K562 (cell line): ENCODE results near the gene KLHL13. TPM values are rescaled to one million over a fixed set of nuclear protein-coding genes. Genes with fewer than 3 reads are reported as not detected.

Experiments used
- ATAC-seq: fragments of 200-7000 bp; cut with Tn5 transposase; 3 replicates; pipeline ENCODE4 v1.9.1; 2020; ENCODE audit warnings: moderate library complexity
- BruUV-seq: library from RNA; stranded (reverse); fragments of 400-500 nt; replicated peaks from 2 replicates; lab custom pipeline; 2021; lab: Mats Ljungman, UMichigan
- CTCF ChIA-PET: fragments of 300-600 bp; formaldehyde crosslinking; extraction: SDS; loops from one replicate; lab custom pipeline; 2021; ENCODE audit warnings: low intra/inter-chr PET ratio; lab: Yijun Ruan, JAX
- POLR2A ChIA-PET: fragments of 300-600, 350-650 bp; sonication (Branson Sonifier 250); formaldehyde crosslinking; extraction: SDS; loops from one replicate; lab custom pipeline; 2021; ENCODE audit warnings: antibody characterized with exemption, inconsistent platforms; lab: Yijun Ruan, JAX
- DNase-seq, 4 experiments: peaks; one replicate each; pipeline versions ENCODE4 v3.0.0 to v3.0.0-alpha.2; 2011 to 2018; ENCODE audit warnings: low spot score in 3 of 4, mixed read lengths in 3 of 4; ENCODE audit errors: extremely low read depth in 1 of 4
- FAIRE-seq: peaks from 2 replicates; lab custom pipeline; 2011; peaks lifted over from hg19 to GRCh38; lab: Jason Lieb, UNC
- H2AFZ ChIP-seq: 2 replicates; pipeline ENCODE4 v1.6.0; 2011; ENCODE audit warnings: low read depth, low read length, control low read depth, inconsistent platforms
- H3K27ac ChIP-seq: fragments of 200-600 bp; 3 replicates; pipeline ENCODE4 v1.8.0; 2011; ENCODE audit warnings: low read depth, mild to moderate bottlenecking, control low read depth, inconsistent platforms, low read length, moderate library complexity, mixed read lengths; ENCODE audit errors: extremely low read depth
- H3K27me3 ChIP-seq, 2 experiments: fragments of 300-600 bp in 1 of 2; 2 replicates in 1 of 2; 3 replicates in 1 of 2; pipeline versions ENCODE4 v1.6.0 to v1.8.0; 2011; ENCODE audit warnings: inconsistent platforms in 2 of 2, low read length in 2 of 2, mild to moderate bottlenecking in 1 of 2, mixed read lengths in 1 of 2, moderate library complexity in 1 of 2; ENCODE audit not compliant: control insufficient read depth in 2 of 2, insufficient read depth in 2 of 2
- H3K36me3 ChIP-seq: fragments of 300-600 bp; 3 replicates; pipeline ENCODE4 v1.8.0; 2011; ENCODE audit warnings: mild to moderate bottlenecking, low read length, inconsistent platforms; ENCODE audit not compliant: control insufficient read depth, insufficient read depth
- H3K4me1 ChIP-seq, 2 experiments: fragments of 200-600 bp in 1 of 2; replicated peaks in 1 of 2; 2 replicates in 1 of 2; 3 replicates in 1 of 2; pipeline versions ENCODE4 v1.5.1 to v1.8.0; 2011; ENCODE audit warnings: inconsistent platforms in 2 of 2, low read length in 2 of 2, mild to moderate bottlenecking in 1 of 2, mixed read lengths in 1 of 2, moderate library complexity in 1 of 2; ENCODE audit not compliant: control insufficient read depth in 2 of 2, insufficient read depth in 2 of 2
- H3K4me2 ChIP-seq: 2 replicates; pipeline ENCODE4 v1.6.1; 2011; ENCODE audit warnings: low read length, control low read depth, inconsistent platforms, mixed read lengths; ENCODE audit not compliant: insufficient read depth
- H3K4me3 ChIP-seq: fragments of 200-600 bp; sonication (generic), shearing (Covaris generic); 2 replicates; pipeline ENCODE4 v1.5.1; 2016; ENCODE audit warnings: control low read depth, inconsistent platforms
- H3K79me2 ChIP-seq: fragments of 200-600 bp; 3 replicates; pipeline ENCODE4 v1.8.0; 2011; ENCODE audit warnings: low read length, inconsistent platforms; ENCODE audit not compliant: control insufficient read depth, insufficient read depth
- H3K9ac ChIP-seq, 2 experiments: 2 replicates each; pipeline versions ENCODE4 v1.6.0 to v1.6.1; 2011; ENCODE audit warnings: low read depth in 2 of 2, low read length in 2 of 2, control low read depth in 1 of 2, inconsistent platforms in 1 of 2, mild to moderate bottlenecking in 1 of 2, mixed read lengths in 1 of 2; ENCODE audit not compliant: insufficient read depth in 1 of 2
- H3K9me1 ChIP-seq: one replicate; pipeline ENCODE4 v1.6.0; 2011; ENCODE audit warnings: inconsistent platforms, mild to moderate bottlenecking, low read length, moderate library complexity; ENCODE audit not compliant: control insufficient read depth, insufficient read depth
- H3K9me3 ChIP-seq: replicated peaks from 2 replicates; pipeline ENCODE4 v1.5.1; 2011; ENCODE audit warnings: low read depth, low read length, inconsistent platforms; ENCODE audit not compliant: control insufficient read depth, insufficient read depth
- H4K20me1 ChIP-seq: replicated peaks from 2 replicates; pipeline ENCODE4 v1.6.1; 2011; ENCODE audit warnings: low read length, inconsistent platforms, mixed read lengths; ENCODE audit not compliant: control insufficient read depth, insufficient read depth
- EWSR1 ChIP-seq: fragments of 450-650 bp; IDR thresholded peaks from 2 replicates; pipeline ENCODE4 v1.6.1; 2018; ENCODE audit warnings: borderline replicate concordance, mild to moderate bottlenecking, low read depth, moderate library complexity; ENCODE audit not compliant: partially characterized antibody
- HNRNPLL ChIP-seq: fragments of 200-400 bp; formaldehyde crosslinking; IDR thresholded peaks from 2 replicates; pipeline ENCODE4 v1.6.1; 2017; ENCODE audit warnings: low read length, low read depth, mild to moderate bottlenecking; ENCODE audit not compliant: poor library complexity, severe bottlenecking
- WGBS: fragments of 100-300 bp; shearing (Covaris generic); methylation state at CpG from one replicate; pipeline ENCODE4 v1.1.6; 2016; ENCODE audit warnings: low coverage, mixed read lengths; ENCODE audit not compliant: insufficient coverage; ENCODE audit errors: missing lambda C conversion rate; 5-methylcytosine and 5-hydroxymethylcytosine counted together
- in situ Hi-C: fragments of 300-500 bp; cut with MboI; formaldehyde crosslinking; loops from 4 replicates; pipeline ENCODE4 v1.15.0; 2018; ENCODE audit warnings: inconsistent platforms, mixed read lengths
- intact Hi-C: fragments of 100-400 bp; cut with micrococcal nuclease; formaldehyde crosslinking; loops from 2 replicates; pipeline ENCODE4 v1.14.2; 2022
- polyA plus RNA-seq, 8 experiments: library from polyadenylated mRNA; depleted of rRNA in 4 of 8; stranded (reverse) in 5 of 8; unstranded in 3 of 8; fragments of >200 nt; fragmentation: Nextera tagmentation in 2 of 8; fragmentation: Illumina TruSeq in 1 of 8; extraction: Ambion mirVana in 2 of 8; extraction: Trizol in 1 of 8; gene quantifications; 2 replicates each; pipeline versions ENCODE4 v1.2.1 to v1.2.3, GENCODE V29; 2011 to 2014; ENCODE audit warnings: inconsistent platforms in 1 of 8, missing spikeins in 1 of 8
- total RNA-seq, 7 experiments: library from RNA; depleted of rRNA in 6 of 7; stranded (reverse); fragments of >200 nt in 6 of 7; fragmentation: Illumina TruSeq in 2 of 7; extraction: Trizol in 2 of 7; gene quantifications; 2 replicates each; pipeline versions ENCODE4 v1.2.1 to v1.2.3, GENCODE V29; 2011 to 2021; ENCODE audit warnings: low replicate concordance in 1 of 7
- TF ChIP-seq, protein P1 (sequence below): fragments of 250-450 bp; sonication (Bioruptor Pico); IDR thresholded peaks from 2 replicates; pipeline ENCODE4 v1.4.0; 2020; ENCODE audit warnings: mild to moderate bottlenecking, moderate library complexity, borderline replicate concordance
- TF ChIP-seq, protein P2 (sequence below): sonication (generic); formaldehyde crosslinking; IDR thresholded peaks from 2 replicates; pipeline ENCODE4 v1.8.0; 2022; ENCODE audit warnings: mild to moderate bottlenecking, missing genetic modification reagents

Gene KLHL13
- total and polyA plus RNA-seq, 9 of the 15 experiments (the other 6 are each of a cell fraction or from before 2014, with no cell fraction given): 1.2 to 4.1 (median 2.2) TPM

DNA sequence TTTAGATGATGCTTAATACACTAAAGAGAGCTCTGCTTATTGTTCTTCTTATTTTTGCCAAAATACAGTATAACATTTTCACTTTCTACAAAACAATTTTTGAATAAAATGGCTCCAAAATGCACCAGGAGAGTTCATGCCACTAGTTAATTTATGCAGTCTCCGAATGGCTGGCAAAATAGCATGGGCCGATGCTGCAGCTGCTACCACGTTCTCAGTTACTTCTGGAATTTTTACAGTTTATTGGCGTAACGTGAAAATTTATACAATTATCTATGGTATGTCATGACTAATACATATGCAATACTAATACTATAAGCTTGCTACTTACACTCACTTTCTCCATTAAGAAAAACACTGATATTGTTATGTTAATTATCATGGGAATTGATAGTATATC lies 16.5 kb downstream of the KLHL13 start:
- Histone ChIP-seq H2AFZ (no peak overlapping the region), H3K9ac (no peak overlapping the region), H3K27me3 (no peaks in the 10 kb centered on the region), H3K4me3 (no peak overlapping the region), H3K9me1 (no peaks in the 10 kb centered on the region), H4K20me1 (no peaks in the 10 kb centered on the region), H3K27ac (no peak overlapping the region), H3K4me2 (no peak overlapping the region), H3K4me1 (no peaks in the 10 kb centered on the region), H3K36me3 (no peaks in the 10 kb centered on the region), H3K9me3 (no peaks in the 10 kb centered on the region), H3K79me2 (no peaks in the 10 kb centered on the region)
- intact Hi-C loops: no loop called here
- in situ Hi-C loops: no loop called here
- TF ChIP-seq HNRNPLL (no peak), EWSR1 (no peak)
- TF ChIP-seq, protein P1, sequence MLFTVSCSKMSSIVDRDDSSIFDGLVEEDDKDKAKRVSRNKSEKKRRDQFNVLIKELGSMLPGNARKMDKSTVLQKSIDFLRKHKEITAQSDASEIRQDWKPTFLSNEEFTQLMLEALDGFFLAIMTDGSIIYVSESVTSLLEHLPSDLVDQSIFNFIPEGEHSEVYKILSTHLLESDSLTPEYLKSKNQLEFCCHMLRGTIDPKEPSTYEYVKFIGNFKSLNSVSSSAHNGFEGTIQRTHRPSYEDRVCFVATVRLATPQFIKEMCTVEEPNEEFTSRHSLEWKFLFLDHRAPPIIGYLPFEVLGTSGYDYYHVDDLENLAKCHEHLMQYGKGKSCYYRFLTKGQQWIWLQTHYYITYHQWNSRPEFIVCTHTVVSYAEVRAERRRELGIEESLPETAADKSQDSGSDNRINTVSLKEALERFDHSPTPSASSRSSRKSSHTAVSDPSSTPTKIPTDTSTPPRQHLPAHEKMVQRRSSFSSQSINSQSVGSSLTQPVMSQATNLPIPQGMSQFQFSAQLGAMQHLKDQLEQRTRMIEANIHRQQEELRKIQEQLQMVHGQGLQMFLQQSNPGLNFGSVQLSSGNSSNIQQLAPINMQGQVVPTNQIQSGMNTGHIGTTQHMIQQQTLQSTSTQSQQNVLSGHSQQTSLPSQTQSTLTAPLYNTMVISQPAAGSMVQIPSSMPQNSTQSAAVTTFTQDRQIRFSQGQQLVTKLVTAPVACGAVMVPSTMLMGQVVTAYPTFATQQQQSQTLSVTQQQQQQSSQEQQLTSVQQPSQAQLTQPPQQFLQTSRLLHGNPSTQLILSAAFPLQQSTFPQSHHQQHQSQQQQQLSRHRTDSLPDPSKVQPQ (CRISPR knock-in tag): no peak
- TF ChIP-seq, protein P2, sequence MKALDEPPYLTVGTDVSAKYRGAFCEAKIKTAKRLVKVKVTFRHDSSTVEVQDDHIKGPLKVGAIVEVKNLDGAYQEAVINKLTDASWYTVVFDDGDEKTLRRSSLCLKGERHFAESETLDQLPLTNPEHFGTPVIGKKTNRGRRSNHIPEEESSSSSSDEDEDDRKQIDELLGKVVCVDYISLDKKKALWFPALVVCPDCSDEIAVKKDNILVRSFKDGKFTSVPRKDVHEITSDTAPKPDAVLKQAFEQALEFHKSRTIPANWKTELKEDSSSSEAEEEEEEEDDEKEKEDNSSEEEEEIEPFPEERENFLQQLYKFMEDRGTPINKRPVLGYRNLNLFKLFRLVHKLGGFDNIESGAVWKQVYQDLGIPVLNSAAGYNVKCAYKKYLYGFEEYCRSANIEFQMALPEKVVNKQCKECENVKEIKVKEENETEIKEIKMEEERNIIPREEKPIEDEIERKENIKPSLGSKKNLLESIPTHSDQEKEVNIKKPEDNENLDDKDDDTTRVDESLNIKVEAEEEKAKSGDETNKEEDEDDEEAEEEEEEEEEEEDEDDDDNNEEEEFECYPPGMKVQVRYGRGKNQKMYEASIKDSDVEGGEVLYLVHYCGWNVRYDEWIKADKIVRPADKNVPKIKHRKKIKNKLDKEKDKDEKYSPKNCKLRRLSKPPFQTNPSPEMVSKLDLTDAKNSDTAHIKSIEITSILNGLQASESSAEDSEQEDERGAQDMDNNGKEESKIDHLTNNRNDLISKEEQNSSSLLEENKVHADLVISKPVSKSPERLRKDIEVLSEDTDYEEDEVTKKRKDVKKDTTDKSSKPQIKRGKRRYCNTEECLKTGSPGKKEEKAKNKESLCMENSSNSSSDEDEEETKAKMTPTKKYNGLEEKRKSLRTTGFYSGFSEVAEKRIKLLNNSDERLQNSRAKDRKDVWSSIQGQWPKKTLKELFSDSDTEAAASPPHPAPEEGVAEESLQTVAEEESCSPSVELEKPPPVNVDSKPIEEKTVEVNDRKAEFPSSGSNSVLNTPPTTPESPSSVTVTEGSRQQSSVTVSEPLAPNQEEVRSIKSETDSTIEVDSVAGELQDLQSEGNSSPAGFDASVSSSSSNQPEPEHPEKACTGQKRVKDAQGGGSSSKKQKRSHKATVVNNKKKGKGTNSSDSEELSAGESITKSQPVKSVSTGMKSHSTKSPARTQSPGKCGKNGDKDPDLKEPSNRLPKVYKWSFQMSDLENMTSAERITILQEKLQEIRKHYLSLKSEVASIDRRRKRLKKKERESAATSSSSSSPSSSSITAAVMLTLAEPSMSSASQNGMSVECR: no peak
- ATAC-seq: no peak
- 0% methylated on average over 3 of the region's 5 CpGs for WGBS
- POLR2A ChIA-PET: no interaction called here
- DNase-seq: no peak
- BruUV-seq: no TSS peak
- CTCF ChIA-PET: no interaction called here
- no peak for FAIRE-seq
